GM10248 (cell line): Measurements from ENCODE around the gene FYN.

ENCODE experiments used
- CTCF ChIA-PET: fragments of 300-600 bp; sonication (Branson Sonifier 250); formaldehyde crosslinking; extraction: SDS; loops from one replicate; lab custom pipeline; 2021; ENCODE audit warnings: antibody characterized with exemption; lab: Yijun Ruan, JAX
- POLR2A ChIA-PET: fragments of 350-650 bp; sonication (Branson Sonifier 250); formaldehyde crosslinking; extraction: SDS; loops from one replicate; lab custom pipeline; 2020; ENCODE audit warnings: antibody characterized with exemption; lab: Yijun Ruan, JAX
- DNase-seq: peaks from one replicate; pipeline ENCODE4 v3.0.0; 2012; ENCODE audit errors: extremely low spot score
- TF ChIP-seq, protein P1 (sequence below): IDR thresholded peaks from 2 replicates; pipeline ENCODE4 v1.5.1; 2012; ENCODE audit warnings: mild to moderate bottlenecking, low read depth; ENCODE audit errors: extremely low read depth, missing control alignments, control extremely low read depth

The FYN gene

DNA sequence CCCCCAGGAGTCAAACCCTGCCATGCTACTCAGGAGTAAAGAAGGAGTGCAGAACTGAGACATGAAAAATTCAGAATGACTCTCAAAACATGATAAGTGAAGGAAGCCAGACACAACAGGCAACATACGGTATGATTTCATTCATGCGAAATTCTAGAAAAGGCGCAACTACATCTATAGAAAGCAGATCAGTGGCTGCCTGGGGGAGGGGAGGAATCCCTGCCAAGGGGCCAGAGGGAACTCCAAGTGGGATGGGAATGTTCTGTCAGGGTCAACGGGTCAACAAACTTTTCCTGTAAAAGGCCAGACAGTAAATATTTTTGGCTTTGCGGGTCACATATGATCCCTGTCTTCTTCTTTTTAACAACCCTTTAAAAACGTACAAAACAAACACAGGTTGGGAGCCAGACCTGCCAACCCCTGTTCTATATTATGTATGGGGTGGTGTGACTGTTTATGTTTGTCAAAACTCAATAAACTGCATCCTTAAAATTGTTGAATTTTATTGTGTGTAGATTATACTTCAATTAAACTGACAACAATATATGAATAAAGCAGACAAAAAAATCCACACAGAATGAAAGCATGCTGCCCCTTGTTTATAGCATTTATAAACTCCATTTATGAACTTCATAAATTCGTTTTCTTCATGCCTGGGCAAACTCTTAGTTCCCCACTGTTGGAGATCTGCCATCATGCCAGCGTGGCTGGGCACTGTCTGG, 211.0 kb downstream of the FYN start:
- TF ChIP-seq, protein P1, sequence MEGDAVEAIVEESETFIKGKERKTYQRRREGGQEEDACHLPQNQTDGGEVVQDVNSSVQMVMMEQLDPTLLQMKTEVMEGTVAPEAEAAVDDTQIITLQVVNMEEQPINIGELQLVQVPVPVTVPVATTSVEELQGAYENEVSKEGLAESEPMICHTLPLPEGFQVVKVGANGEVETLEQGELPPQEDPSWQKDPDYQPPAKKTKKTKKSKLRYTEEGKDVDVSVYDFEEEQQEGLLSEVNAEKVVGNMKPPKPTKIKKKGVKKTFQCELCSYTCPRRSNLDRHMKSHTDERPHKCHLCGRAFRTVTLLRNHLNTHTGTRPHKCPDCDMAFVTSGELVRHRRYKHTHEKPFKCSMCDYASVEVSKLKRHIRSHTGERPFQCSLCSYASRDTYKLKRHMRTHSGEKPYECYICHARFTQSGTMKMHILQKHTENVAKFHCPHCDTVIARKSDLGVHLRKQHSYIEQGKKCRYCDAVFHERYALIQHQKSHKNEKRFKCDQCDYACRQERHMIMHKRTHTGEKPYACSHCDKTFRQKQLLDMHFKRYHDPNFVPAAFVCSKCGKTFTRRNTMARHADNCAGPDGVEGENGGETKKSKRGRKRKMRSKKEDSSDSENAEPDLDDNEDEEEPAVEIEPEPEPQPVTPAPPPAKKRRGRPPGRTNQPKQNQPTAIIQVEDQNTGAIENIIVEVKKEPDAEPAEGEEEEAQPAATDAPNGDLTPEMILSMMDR: no peak
- POLR2A ChIA-PET: no interaction called here
- CTCF ChIA-PET: no interaction called here
- DNase-seq: no peak

DNA sequence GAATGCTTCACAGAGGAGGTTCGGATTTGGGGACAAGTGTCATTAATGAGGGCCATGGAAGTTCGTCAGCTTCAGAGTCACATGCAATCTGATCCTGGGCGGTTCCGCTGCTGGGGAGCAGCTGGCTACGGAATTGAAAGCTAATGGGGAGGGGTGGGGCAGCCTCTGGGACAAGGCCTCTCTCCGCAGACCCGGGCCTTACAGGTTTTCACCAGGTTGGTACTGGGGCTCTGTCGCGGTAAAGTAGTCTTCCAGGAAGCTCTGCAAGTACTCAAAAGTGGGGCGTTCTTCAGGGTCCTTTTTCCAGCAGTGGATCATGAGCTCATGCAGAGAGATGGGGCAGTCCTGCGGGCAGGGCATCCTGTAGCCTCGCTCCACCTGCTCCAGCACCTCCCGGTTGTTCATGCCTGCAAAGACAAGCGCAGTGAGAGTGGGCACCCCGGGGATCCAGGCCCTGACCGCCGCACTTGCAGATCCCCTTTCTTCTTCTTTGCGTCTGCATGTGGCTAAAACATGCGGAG, 211.7 kb downstream of the FYN start:
- no peak for DNase-seq
- ChIA-PET CTCF (no interaction called here), POLR2A (no interaction called here)
- TF ChIP-seq, protein P1: no peak

DNA sequence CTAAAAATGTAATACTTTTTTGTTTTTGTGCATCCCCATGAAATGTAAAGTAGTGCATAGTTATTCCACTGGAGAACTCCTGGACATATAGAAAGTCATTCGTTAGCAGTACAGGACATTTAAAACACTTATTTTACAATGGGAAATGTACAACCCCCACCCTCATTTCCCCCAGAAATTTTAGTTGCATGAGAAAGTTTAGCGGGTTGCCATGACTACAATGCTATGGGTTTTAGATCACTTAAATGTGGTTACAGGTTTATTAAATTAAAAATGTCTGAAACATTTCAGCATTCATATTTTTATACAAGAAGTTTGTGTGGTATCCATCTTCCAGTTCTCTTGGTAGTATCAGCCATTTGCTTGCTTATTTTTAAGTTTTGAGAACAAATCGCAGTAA, 212.7 kb downstream of the FYN start:
- ChIA-PET CTCF (interaction anchor here (1.2 to 1.7 kb wide), 3 partner anchors 10 to 21 kb away, joined by 4 to 5 read pairs (median 4); no protein-coding TSS in a partner anchor), POLR2A (no interaction called here)
- TF ChIP-seq, protein P1: no peak
- DNase-seq: no peak

DNA sequence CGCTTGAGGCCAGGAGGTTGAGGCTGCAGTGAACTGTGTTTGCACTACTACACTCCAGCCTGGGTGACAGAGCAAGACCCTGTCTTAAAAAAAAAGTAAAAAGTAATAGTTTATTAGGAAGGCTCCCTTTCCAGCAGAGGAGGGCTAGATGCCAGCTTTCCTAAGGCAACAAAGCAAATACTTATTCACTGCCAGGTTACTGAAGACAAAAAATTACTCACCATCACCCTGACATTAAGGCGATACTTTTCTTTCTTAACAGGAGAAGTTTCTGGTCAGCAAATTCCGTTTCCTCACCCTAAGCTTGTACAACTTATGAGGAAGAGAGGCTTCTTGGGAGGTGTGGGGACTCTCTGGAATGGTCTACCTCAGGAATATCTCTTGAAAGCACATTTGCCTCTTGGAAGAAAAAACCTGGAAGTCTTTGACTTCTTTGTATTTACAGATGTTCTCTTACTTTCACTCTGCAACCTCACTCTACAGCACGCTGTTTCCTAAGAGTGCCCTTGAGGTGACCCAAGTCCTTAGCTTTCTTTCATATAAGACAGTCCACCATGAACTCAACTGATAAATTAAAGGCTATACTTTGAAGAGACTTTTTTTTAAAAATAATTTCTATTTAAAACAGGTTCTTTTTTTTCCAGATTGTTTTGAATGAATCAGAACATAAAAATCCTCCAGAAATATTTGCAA, 214.6 kb downstream of the FYN start:
- TF ChIP-seq, protein P1: no peak
- POLR2A ChIA-PET: interaction anchor here (0.7 kb wide), 1 partner anchor 562 kb away, joined by 3 read pairs; no protein-coding TSS in a partner anchor
- CTCF ChIA-PET: interaction anchor here (1.0 to 1.7 kb wide), 3 partner anchors 12 to 14 kb away, joined by 3 to 5 read pairs (median 5); no protein-coding TSS in a partner anchor
- DNase-seq: no peak

DNA sequence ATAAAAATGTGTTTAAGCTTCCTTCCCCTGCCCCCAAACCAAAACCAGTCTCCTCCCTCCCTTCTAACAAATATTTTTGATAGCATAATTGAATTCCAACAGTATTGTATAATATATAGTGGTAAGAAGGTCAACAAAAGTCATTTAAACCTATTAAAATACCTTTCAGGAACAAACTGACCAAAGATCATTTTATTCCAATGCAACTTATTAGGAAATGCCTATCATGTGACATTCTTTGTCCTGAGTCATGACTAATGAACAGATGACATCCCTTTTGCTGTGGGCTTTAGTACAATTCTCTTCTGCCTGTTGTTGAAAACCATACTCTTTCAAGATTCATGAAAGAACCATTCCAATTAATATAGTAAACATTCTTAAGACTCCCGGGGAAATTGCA, 216.1 kb downstream of the FYN start:
- CTCF ChIA-PET: no interaction called here
- TF ChIP-seq, protein P1: no peak
- POLR2A ChIA-PET: no interaction called here
- no peak for DNase-seq

DNA sequence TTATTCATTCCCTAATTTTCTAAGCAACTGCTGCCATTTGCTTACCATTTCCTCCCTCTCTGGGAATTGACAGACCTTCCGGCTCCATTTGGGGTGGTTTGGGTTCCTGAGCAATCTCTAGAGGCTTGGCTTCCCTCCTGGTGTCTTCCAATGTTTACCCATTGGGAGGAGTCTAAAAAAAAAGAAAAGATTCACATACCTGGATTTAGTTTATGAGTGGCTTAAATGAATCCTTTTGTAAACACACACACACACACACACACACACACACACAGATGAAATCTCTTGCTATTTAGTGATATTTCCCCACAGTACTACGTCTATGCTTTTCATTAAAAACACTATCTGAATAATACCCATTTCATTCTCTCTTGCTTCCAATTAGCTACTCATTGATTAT, 219.3 kb downstream of the FYN start:
- TF ChIP-seq, protein P1: no peak
- CTCF ChIA-PET: interaction anchor here (0.7 kb wide), 1 partner anchor 21 kb away, joined by 3 read pairs; no protein-coding TSS in a partner anchor
- no peak for DNase-seq
- POLR2A ChIA-PET: no interaction called here
